ENCODE measurements around the gene C1QTNF8.
"Not testable (repeated sequence)": the region's sequence is repeated elsewhere in the genome, so short reads cannot be mapped to it uniquely, and the experiment has no call there.

Gene C1QTNF8

GRCh38 chr16:1091992-1092552 lies 4.0 kb downstream of the C1QTNF8 start:
- DNase-seq: no peak

- DNase-seq: no peak
Measured at GRCh38 chr16:1090620-1091587, 5.1 kb downstream of the C1QTNF8 start.

GRCh38 chr16:1089822-1090619 lies 6.0 kb downstream of the C1QTNF8 start:
- no peak for DNase-seq

- DNase-seq: no peak
Measured at GRCh38 chr16:1089439-1089821, 6.6 kb downstream of the C1QTNF8 start.

GRCh38 chr16:1088295-1089170 lies 7.5 kb downstream of the C1QTNF8 start:
- no peak for DNase-seq

- not testable (repeated sequence) for DNase-seq
Measured at GRCh38 chr16:1086443-1086842, 9.6 kb downstream of the C1QTNF8 start.

GRCh38 chr16:1084971-1085370 lies 11.1 kb downstream of the C1QTNF8 start:
- no peak for DNase-seq

GRCh38 chr16:1082952-1083675 lies 12.9 kb downstream of the C1QTNF8 start:
- no peak for DNase-seq

- no peak for DNase-seq
Measured at GRCh38 chr16:1082266-1082951, 13.6 kb downstream of the C1QTNF8 start.

GRCh38 chr16:1081734-1082265 lies 14.2 kb downstream of the C1QTNF8 start:
- no peak for DNase-seq

GRCh38 chr16:1080801-1081733 lies 15.0 kb downstream of the C1QTNF8 start:
- DNase-seq: no peak

- DNase-seq: no peak
Measured at GRCh38 chr16:1079786-1080525, 16.1 kb downstream of the C1QTNF8 start.

- DNase-seq: no peak
Measured at GRCh38 chr16:1079341-1079740, 16.7 kb downstream of the C1QTNF8 start.

GRCh38 chr16:1078579-1079021 lies 17.4 kb downstream of the C1QTNF8 start:
- DNase-seq: no peak

- no peak for DNase-seq
Measured at GRCh38 chr16:1077877-1078578, 18.0 kb downstream of the C1QTNF8 start.

- DNase-seq: no peak
Measured at GRCh38 chr16:1076801-1077576, 19.1 kb downstream of the C1QTNF8 start.

GRCh38 chr16:1075546-1075945 lies 20.5 kb downstream of the C1QTNF8 start:
- DNase-seq: no peak

- DNase-seq: no peak
Measured at GRCh38 chr16:1074379-1074649, 21.7 kb downstream of the C1QTNF8 start.
